HepG2 (cell line): ENCODE results near the gene CGNL1. TPM values are rescaled to one million over a fixed set of nuclear protein-coding genes. Genes with fewer than 3 reads are reported as not detected.
A peak's percentile ranks its signal among the peaks of the same experiment; 100 is the strongest.

Experiments
- CBX2 ChIP-seq, 2 experiments: fragments of 200-600 bp in 1 of 2; sonication (generic); formaldehyde crosslinking in 1 of 2; IDR thresholded peaks; 2 replicates each; pipeline versions ENCODE4 v1.7.0 to v1.8.1; 2018 to 2022; ENCODE audit warnings: low read depth in 2 of 2, low read length in 1 of 2, mild to moderate bottlenecking in 1 of 2, missing genetic modification reagents in 1 of 2
- CREM ChIP-seq, 2 experiments: sonication (generic) in 1 of 2; formaldehyde crosslinking in 1 of 2; IDR thresholded peaks; 2 replicates each; pipeline versions ENCODE4 v1.4.0 to v1.6.1; 2016 to 2020; ENCODE audit warnings: antibody characterized with exemption in 1 of 2, mild to moderate bottlenecking in 1 of 2, missing genetic modification reagents in 1 of 2
- FIP1L1 ChIP-seq: fragments of 200-400 bp; formaldehyde crosslinking; IDR thresholded peaks from 2 replicates; pipeline ENCODE4 v1.6.1; 2018; ENCODE audit warnings: low read depth, mild to moderate bottlenecking, low read length, moderate library complexity, borderline replicate concordance; ENCODE audit not compliant: insufficient read depth
- GFI1 ChIP-seq: sonication (generic); formaldehyde crosslinking; IDR thresholded peaks from 2 replicates; pipeline ENCODE4 v1.5.0; 2020; ENCODE audit warnings: missing genetic modification reagents, mild to moderate bottlenecking, borderline replicate concordance
- MYC ChIP-seq: sonication (generic); formaldehyde crosslinking; IDR thresholded peaks from 2 replicates; pipeline ENCODE4 v1.9.0; 2021; ENCODE audit warnings: missing genetic modification reagents, borderline replicate concordance
- PHF20 ChIP-seq: sonication (generic); formaldehyde crosslinking; IDR thresholded peaks from 2 replicates; pipeline ENCODE4 v1.5.0; 2020; ENCODE audit warnings: mild to moderate bottlenecking, missing genetic modification reagents
- RARG ChIP-seq: sonication (generic); formaldehyde crosslinking; IDR thresholded peaks from 2 replicates; pipeline ENCODE4 v1.4.0; 2020; ENCODE audit warnings: low read depth, mild to moderate bottlenecking, missing genetic modification reagents
- RFXAP ChIP-seq: sonication (generic); formaldehyde crosslinking; IDR thresholded peaks from 2 replicates; pipeline ENCODE4 v1.4.0; 2020; ENCODE audit warnings: missing genetic modification reagents, borderline replicate concordance
- TAF15 ChIP-seq: fragments of 200-400 bp; formaldehyde crosslinking; IDR thresholded peaks from one replicate; pipeline ENCODE4 v1.6.1; 2018; ENCODE audit warnings: mild to moderate bottlenecking, low read depth, low read length; ENCODE audit not compliant: poor library complexity, severe bottlenecking
- ZFP37 ChIP-seq: sonication (generic); formaldehyde crosslinking; IDR thresholded peaks from 2 replicates; pipeline ENCODE4 v1.4.0; 2020; ENCODE audit warnings: missing genetic modification reagents, borderline replicate concordance
- ZNF138 ChIP-seq: sonication (generic); formaldehyde crosslinking; IDR thresholded peaks from 2 replicates; pipeline ENCODE4 v1.5.0; 2020; ENCODE audit warnings: mild to moderate bottlenecking, low read depth, missing genetic modification reagents
- ZNF274 ChIP-seq: sonication (generic); formaldehyde crosslinking; IDR thresholded peaks from 2 replicates; pipeline ENCODE4 v1.5.1; 2020; ENCODE audit warnings: mild to moderate bottlenecking, missing genetic modification reagents
- ZNF331 ChIP-seq: sonication (generic); formaldehyde crosslinking; IDR thresholded peaks from 2 replicates; pipeline ENCODE4 v1.4.0; 2020; ENCODE audit warnings: missing genetic modification reagents
- polyA plus RNA-seq, 8 experiments: library from polyadenylated mRNA; depleted of rRNA in 3 of 8; stranded (reverse) in 7 of 8; unstranded in 1 of 8; fragments of >200 nt; fragmentation: Illumina TruSeq in 4 of 8; extraction: Trizol in 4 of 8; gene quantifications; 2 replicates each; pipeline versions ENCODE4 v1.2.1 to v1.2.3, GENCODE V29; 2011 to 2016; ENCODE audit warnings: low read depth in 4 of 8, missing spikeins in 1 of 8, mixed read lengths in 1 of 8; ENCODE audit not compliant: insufficient read depth in 1 of 8
- total RNA-seq, 5 experiments: library from RNA; depleted of rRNA; stranded (reverse); fragments of >200 nt; fragmentation: Illumina TruSeq; extraction: Trizol; gene quantifications; 2 replicates each; pipeline ENCODE4 v1.2.3, GENCODE V29; 2016; ENCODE audit warnings: low read depth in 1 of 5
- TF ChIP-seq, protein P1 (sequence below): sonication (generic); formaldehyde crosslinking; IDR thresholded peaks from 2 replicates; pipeline ENCODE4 v1.4.0; 2020; ENCODE audit warnings: missing genetic modification reagents, borderline replicate concordance
- TF ChIP-seq, protein P2 (sequence below): sonication (generic); formaldehyde crosslinking; IDR thresholded peaks from 2 replicates; pipeline ENCODE4 v1.8.0; 2022; ENCODE audit warnings: missing genetic modification reagents, mild to moderate bottlenecking, moderate library complexity, borderline replicate concordance
- TF ChIP-seq, protein P3 (sequence below): sonication (generic); formaldehyde crosslinking; IDR thresholded peaks from 2 replicates; pipeline ENCODE4 v1.4.0; 2020; ENCODE audit warnings: missing genetic modification reagents
- TF ChIP-seq, protein P4 (sequence below): sonication (generic); formaldehyde crosslinking; IDR thresholded peaks from 2 replicates; pipeline ENCODE4 v1.5.0; 2020; ENCODE audit warnings: missing genetic modification reagents, mild to moderate bottlenecking, borderline replicate concordance

The CGNL1 gene
- total and polyA plus RNA-seq, 2 of the 13 experiments (the other 11 are each of a cell fraction or from before 2014, with no cell fraction given): 5.6 to 15.6 TPM

DNA sequence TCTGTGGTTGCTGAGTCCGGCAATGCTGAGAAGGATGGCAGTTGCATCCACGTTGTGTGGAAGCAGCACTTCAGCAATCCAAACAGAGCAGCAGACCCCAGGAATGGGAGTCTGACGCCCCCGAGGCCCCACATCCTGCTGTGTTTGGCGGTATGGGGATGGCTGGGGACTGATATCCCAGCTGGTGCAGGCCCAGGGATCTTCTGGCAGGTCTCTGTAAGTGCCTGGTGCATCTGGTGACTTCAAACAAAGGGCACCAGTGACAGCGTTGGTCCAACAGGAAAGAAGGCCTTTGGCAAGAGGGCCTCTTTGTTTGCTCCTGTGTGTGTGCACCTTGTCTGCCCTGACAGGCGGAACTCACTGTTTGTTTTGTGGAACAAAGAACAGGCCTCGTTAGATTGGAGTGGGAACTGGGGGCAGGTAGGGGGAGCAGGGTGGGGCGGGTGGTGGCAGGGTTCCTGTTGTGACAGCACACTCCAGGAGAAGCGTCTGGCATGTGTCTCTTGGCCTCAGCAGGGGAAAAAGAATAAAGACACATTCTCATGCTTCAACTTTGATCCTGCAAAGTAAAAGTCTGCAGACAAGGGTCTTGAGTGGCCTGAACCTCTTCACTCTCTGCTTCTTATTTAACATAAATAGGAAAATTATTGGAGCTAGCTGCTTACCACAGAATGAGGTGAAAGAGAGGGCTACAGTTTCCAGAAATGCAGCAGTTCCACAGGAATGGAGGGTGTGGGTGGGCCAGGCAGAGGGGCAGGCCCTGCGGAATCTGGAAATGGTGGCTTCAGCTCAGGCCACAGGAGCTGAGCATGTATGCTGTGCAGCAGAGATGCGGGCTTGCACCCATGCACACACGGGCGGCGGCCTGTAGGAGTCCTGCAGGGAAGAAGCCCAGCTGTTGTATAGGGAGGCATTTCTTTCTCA lies 120.9 kb downstream of the CGNL1 start (continued):
- TF ChIP-seq, protein P1, sequence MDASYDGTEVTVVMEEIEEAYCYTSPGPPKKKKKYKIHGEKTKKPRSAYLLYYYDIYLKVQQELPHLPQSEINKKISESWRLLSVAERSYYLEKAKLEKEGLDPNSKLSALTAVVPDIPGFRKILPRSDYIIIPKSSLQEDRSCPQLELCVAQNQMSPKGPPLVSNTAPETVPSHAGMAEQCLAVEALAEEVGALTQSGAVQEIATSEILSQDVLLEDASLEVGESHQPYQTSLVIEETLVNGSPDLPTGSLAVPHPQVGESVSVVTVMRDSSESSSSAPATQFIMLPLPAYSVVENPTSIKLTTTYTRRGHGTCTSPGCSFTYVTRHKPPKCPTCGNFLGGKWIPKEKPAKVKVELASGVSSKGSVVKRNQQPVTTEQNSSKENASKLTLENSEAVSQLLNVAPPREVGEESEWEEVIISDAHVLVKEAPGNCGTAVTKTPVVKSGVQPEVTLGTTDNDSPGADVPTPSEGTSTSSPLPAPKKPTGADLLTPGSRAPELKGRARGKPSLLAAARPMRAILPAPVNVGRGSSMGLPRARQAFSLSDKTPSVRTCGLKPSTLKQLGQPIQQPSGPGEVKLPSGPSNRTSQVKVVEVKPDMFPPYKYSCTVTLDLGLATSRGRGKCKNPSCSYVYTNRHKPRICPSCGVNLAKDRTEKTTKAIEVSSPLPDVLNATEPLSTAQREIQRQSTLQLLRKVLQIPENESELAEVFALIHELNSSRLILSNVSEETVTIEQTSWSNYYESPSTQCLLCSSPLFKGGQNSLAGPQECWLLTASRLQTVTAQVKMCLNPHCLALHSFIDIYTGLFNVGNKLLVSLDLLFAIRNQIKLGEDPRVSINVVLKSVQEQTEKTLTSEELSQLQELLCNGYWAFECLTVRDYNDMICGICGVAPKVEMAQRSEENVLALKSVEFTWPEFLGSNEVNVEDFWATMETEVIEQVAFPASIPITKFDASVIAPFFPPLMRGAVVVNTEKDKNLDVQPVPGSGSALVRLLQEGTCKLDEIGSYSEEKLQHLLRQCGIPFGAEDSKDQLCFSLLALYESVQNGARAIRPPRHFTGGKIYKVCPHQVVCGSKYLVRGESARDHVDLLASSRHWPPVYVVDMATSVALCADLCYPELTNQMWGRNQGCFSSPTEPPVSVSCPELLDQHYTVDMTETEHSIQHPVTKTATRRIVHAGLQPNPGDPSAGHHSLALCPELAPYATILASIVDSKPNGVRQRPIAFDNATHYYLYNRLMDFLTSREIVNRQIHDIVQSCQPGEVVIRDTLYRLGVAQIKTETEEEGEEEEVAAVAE (CRISPR knock-in tag): peak; percentile 89
- TF ChIP-seq, protein P2, sequence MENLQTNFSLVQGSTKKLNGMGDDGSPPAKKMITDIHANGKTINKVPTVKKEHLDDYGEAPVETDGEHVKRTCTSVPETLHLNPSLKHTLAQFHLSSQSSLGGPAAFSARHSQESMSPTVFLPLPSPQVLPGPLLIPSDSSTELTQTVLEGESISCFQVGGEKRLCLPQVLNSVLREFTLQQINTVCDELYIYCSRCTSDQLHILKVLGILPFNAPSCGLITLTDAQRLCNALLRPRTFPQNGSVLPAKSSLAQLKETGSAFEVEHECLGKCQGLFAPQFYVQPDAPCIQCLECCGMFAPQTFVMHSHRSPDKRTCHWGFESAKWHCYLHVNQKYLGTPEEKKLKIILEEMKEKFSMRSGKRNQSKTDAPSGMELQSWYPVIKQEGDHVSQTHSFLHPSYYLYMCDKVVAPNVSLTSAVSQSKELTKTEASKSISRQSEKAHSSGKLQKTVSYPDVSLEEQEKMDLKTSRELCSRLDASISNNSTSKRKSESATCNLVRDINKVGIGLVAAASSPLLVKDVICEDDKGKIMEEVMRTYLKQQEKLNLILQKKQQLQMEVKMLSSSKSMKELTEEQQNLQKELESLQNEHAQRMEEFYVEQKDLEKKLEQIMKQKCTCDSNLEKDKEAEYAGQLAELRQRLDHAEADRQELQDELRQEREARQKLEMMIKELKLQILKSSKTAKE: peak; percentile 93
- TF ChIP-seq, protein P3, sequence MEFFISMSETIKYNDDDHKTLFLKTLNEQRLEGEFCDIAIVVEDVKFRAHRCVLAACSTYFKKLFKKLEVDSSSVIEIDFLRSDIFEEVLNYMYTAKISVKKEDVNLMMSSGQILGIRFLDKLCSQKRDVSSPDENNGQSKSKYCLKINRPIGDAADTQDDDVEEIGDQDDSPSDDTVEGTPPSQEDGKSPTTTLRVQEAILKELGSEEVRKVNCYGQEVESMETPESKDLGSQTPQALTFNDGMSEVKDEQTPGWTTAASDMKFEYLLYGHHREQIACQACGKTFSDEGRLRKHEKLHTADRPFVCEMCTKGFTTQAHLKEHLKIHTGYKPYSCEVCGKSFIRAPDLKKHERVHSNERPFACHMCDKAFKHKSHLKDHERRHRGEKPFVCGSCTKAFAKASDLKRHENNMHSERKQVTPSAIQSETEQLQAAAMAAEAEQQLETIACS (CRISPR knock-in tag): no peak
- TF ChIP-seq RFXAP (CRISPR knock-in tag) (peak; percentile 69; the same call in 1 of the 2 replicates), ZNF138 (CRISPR knock-in tag) (peak; percentile 64; the same call in 1 of the 2 replicates), TAF15 (no peak), PHF20 (CRISPR knock-in tag) (no peak; the same call in 1 of the 2 replicates), GFI1 (CRISPR knock-in tag) (peak; percentile 70; the same call in 1 of the 2 replicates), CREM (IDR thresholded peaks at IDR 0.05) (peak; percentile 87), CREM (CRISPR knock-in tag; IDR thresholded peaks at IDR 0.05) (no peak), CBX2 (IDR thresholded peaks at IDR 0.05; ENCODE audit: low read depth, low read length) (no peak), CBX2 (CRISPR knock-in tag; IDR thresholded peaks at IDR 0.05; ENCODE audit: low read depth) (no peak), MYC (peak; percentile 80), ZNF274 (CRISPR knock-in tag) (no peak), RARG (no peak), ZFP37 (CRISPR knock-in tag) (no peak), FIP1L1 (no peak), ZNF331 (CRISPR knock-in tag) (peak; percentile 95)
- TF ChIP-seq, protein P4, sequence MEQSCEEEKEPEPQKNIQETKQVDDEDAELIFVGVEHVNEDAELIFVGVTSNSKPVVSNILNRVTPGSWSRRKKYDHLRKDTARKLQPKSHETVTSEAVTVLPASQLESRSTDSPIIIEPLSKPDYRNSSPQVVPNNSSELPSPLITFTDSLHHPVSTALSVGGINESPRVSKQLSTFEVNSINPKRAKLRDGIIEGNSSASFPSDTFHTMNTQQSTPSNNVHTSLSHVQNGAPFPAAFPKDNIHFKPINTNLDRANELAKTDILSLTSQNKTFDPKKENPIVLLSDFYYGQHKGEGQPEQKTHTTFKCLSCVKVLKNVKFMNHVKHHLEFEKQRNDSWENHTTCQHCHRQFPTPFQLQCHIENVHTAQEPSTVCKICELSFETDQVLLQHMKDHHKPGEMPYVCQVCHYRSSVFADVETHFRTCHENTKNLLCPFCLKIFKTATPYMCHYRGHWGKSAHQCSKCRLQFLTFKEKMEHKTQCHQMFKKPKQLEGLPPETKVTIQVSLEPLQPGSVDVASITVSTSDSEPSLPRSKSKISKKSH (CRISPR knock-in tag): peak; percentile 77; the same call in 1 of the 2 replicates
